ENCODE results near the gene RAB13.
"Not testable (repeated sequence)": the region's sequence is repeated elsewhere in the genome, so short reads cannot be mapped to it uniquely, and the experiment has no call there.

RAB13 gene

DNA sequence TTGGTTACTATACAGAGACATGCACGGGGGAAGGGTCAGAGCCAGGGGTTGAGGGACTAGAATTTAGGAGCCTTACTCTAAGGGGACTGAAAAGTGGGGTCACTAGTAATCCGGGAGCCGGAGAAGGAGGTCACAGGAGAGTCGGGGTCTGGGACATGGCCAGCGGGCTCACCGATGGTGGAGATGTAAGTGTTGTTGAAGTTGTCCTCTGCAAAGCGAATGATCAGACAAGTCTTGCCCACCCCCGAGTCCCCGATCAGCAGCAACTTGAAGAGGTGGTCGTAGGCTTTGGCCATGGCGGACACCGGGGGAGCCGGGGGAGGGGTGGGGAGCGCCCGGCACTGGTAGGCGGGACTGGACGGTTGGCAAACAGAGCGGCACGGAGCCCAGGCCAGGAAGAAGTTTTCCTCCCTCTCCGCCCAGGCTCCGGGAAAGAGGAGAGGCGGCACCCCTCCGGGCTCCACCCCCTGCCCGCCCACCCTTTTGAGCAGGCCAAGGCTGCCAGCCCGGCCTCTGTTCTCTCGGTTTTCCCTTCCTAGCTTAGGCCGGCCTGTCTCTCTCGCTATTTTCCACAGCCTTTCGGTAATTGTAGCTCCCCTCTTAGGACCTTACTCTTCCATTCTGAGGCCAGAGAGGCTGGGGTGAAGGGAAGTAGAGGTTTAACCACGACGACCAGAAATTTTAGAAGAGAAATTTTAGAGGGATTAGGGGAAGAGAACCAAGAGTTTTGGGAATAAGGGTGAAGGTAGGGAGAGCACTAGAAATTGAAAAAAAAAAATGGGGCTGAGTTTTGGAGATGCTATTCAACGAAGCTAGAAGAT, at the start of gene RAB13:
TSS of gene RAB13 (minus strand) at position 399 of the 821 bp plus-strand sequence. CDS start at position 296, 103 bp downstream.
- H3K4me3 ChIP-seq (ENCODE audit: control insufficient read depth, low read depth, low read length), result peak within 1 kb of the TSS; percentile 84
- peak; percentile 52 for DNase-seq (ENCODE audit: low read depth)
- TF ChIP-seq, protein P1, sequence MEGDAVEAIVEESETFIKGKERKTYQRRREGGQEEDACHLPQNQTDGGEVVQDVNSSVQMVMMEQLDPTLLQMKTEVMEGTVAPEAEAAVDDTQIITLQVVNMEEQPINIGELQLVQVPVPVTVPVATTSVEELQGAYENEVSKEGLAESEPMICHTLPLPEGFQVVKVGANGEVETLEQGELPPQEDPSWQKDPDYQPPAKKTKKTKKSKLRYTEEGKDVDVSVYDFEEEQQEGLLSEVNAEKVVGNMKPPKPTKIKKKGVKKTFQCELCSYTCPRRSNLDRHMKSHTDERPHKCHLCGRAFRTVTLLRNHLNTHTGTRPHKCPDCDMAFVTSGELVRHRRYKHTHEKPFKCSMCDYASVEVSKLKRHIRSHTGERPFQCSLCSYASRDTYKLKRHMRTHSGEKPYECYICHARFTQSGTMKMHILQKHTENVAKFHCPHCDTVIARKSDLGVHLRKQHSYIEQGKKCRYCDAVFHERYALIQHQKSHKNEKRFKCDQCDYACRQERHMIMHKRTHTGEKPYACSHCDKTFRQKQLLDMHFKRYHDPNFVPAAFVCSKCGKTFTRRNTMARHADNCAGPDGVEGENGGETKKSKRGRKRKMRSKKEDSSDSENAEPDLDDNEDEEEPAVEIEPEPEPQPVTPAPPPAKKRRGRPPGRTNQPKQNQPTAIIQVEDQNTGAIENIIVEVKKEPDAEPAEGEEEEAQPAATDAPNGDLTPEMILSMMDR (IDR thresholded peaks at IDR 0.05; ENCODE audit: control insufficient read depth, insufficient read depth, low read depth, low read length, missing control alignments), result no peak

GRCh38 chr1:154033697-154034096, 47.6 kb upstream of the RAB13 start:
- DNase-seq (ENCODE audit: low read depth), result not testable (repeated sequence)

DNA sequence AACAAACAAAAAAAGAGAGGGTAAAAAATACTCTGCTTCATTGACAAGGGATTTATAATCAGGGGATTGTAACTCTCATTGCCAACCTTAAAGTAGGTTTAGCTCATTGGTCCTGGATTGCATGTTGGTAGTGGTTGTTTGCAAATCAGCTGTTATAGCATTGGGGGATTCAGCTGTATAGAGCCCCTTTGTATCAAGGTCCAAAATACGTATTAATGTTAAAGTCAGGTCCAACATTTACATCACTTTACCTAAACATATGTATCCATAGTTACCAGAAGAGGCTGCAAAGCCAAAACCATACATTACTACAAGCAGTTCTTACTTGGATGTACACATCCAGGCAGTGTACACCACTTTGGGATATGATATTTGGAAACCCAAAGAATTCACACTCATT, 33.8 kb upstream of the RAB13 start:
- H3K4me3 ChIP-seq (ENCODE audit: control insufficient read depth, low read depth, low read length), result no peak overlapping the region
- TF ChIP-seq, protein P1 (IDR thresholded peaks at IDR 0.05; ENCODE audit: control insufficient read depth, insufficient read depth, low read depth, low read length, missing control alignments), result no peak
- DNase-seq (ENCODE audit: low read depth), result no peak

More at GRCh38 chr1:154033697-154034096, 47.6 kb upstream of the RAB13 start:
- not testable (repeated sequence) for H3K4me3 ChIP-seq (ENCODE audit: control insufficient read depth, low read depth, low read length)

GRCh38 chr1:154019269-154019668, 33.1 kb upstream of the RAB13 start:
- no peak for DNase-seq (ENCODE audit: low read depth)
- TF ChIP-seq, protein P1 (IDR thresholded peaks at IDR 0.05; ENCODE audit: control insufficient read depth, insufficient read depth, low read depth, low read length, missing control alignments), result no peak
- no peak overlapping the region for H3K4me3 ChIP-seq (ENCODE audit: control insufficient read depth, low read depth, low read length)

- TF ChIP-seq, protein P1 (IDR thresholded peaks at IDR 0.05; ENCODE audit: control insufficient read depth, insufficient read depth, low read depth, low read length, missing control alignments), result no peak
- DNase-seq (ENCODE audit: low read depth), result peak; percentile 35
- H3K4me3 ChIP-seq (ENCODE audit: control insufficient read depth, low read depth, low read length), result no peak overlapping the region
These were observed 28.2 kb upstream of the RAB13 start for GRCh38 chr1:154014154-154014907.

DNA sequence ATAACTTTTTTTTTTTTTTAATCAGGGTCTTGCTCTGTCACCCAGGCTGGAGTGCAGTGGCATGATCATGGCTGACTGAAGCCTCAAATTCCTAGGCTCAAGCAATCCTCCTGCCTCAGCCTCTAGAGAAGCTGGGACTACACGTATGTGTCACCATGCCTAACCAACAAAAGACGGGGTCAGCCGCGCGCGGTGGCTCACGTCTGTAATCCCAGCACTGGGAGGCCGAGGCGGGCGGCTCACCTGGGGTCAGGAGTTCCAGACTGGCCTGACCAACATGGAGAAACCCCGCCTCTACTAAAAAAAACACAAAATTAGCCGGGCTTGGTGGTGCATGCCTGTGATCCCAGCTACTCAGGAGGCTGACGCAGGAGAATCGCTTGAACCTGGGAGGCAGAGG, 26.4 kb upstream of the RAB13 start:
- H3K4me3 ChIP-seq (ENCODE audit: control insufficient read depth, low read depth, low read length), result not testable (repeated sequence)

DNA sequence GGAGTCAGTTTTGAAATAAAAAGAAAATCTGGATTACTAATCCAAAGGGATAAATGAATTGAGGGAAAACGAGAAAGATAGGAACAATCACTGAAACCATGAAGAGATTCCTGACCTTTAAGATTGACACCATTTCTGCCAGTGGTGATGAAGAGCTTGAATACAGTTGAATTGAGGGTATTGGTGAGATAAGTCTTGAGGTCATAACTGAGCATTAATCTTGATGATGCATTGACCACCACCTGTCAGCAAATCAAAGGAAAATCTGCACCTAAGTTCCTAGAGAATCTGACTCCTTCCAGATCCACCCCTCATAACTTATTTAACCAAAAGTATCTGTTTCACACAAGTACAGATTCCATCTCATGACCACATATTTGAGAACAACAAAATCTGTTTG, 26.0 kb upstream of the RAB13 start:
- no peak for DNase-seq (ENCODE audit: low read depth)
- H3K4me3 ChIP-seq (ENCODE audit: control insufficient read depth, low read depth, low read length), result no peak overlapping the region
- TF ChIP-seq, protein P1 (IDR thresholded peaks at IDR 0.05; ENCODE audit: control insufficient read depth, insufficient read depth, low read depth, low read length, missing control alignments), result no peak

More for the DNA sequence above, 26.4 kb upstream of the RAB13 start:
- DNase-seq (ENCODE audit: low read depth), result not testable (repeated sequence)

All from AG09309 (cell line).